ENCODE data around the gene C9orf85. TPM values are rescaled to one million over a fixed set of nuclear protein-coding genes. Genes with fewer than 3 reads are reported as not detected.

The C9orf85 gene
- total RNA-seq, 1 donor from 2014 or later = 29.3 TPM

DNA sequence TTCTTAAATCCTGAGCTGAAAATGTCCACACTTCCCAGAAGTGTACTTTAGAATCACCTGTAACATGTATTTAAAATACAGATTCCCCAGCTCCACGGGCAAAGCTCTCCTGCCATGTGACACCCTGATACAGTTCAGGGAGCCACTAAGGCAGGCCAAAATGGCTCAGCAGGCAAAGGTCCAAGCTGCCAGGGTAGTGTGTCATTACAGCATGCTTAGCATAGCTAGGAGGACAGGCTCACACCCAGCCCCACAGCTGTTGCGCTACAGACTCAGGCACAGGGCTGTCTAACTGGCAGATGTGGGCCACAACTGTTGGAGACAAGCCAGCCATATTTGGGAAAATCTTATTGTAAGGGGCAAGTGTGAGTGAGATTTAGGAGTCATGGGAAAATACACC, 73.0 kb downstream of the C9orf85 start:
- Histone ChIP-seq H3F3A (ENCODE audit: low read depth) (no peaks in the 10 kb centered on the region), H3K9me3 (ENCODE audit: low read depth) (no peaks in the 10 kb centered on the region), H3K9ac (no peak overlapping the region), H3K27me3 (no peaks in the 10 kb centered on the region), H3K36me3 (no peaks in the 10 kb centered on the region), H2AFZ (replicated peaks) (no peak overlapping the region), H3K4me1 (peaks cover 4% of the 10 kb centered on the region), H3K27ac (no peak overlapping the region), H3K4me2 (no peak overlapping the region), H3K4me3 (no peak overlapping the region), H3K79me2 (ENCODE audit: low read depth) (no peaks in the 10 kb centered on the region), H4K20me1 (ENCODE audit: low read depth) (no peaks in the 10 kb centered on the region)
- DNase-seq (ENCODE audit: low spot score) = no peak
- H3K27me3 Mint-ChIP-seq (ENCODE audit: insufficient read depth, low read depth) = peaks cover 2% of the 10 kb centered on the region
- H3K9me3 Mint-ChIP-seq = peaks cover 2% of the 10 kb centered on the region
- H3K27ac Mint-ChIP-seq = no peak overlapping the region
- H3K4me3 Mint-ChIP-seq = no peak overlapping the region
- no peak for TF ChIP-seq EZH2phosphoT487 (IDR thresholded peaks at IDR 0.05)
- no peak for TF ChIP-seq EZH2 (IDR thresholded peaks at IDR 0.05)
- TF ChIP-seq, protein P1, sequence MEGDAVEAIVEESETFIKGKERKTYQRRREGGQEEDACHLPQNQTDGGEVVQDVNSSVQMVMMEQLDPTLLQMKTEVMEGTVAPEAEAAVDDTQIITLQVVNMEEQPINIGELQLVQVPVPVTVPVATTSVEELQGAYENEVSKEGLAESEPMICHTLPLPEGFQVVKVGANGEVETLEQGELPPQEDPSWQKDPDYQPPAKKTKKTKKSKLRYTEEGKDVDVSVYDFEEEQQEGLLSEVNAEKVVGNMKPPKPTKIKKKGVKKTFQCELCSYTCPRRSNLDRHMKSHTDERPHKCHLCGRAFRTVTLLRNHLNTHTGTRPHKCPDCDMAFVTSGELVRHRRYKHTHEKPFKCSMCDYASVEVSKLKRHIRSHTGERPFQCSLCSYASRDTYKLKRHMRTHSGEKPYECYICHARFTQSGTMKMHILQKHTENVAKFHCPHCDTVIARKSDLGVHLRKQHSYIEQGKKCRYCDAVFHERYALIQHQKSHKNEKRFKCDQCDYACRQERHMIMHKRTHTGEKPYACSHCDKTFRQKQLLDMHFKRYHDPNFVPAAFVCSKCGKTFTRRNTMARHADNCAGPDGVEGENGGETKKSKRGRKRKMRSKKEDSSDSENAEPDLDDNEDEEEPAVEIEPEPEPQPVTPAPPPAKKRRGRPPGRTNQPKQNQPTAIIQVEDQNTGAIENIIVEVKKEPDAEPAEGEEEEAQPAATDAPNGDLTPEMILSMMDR (IDR thresholded peaks at IDR 0.05) = no peak
- H3K36me3 Mint-ChIP-seq = peaks cover 9% of the 10 kb centered on the region
- H3K4me1 Mint-ChIP-seq = no peaks in the 10 kb centered on the region

DNA sequence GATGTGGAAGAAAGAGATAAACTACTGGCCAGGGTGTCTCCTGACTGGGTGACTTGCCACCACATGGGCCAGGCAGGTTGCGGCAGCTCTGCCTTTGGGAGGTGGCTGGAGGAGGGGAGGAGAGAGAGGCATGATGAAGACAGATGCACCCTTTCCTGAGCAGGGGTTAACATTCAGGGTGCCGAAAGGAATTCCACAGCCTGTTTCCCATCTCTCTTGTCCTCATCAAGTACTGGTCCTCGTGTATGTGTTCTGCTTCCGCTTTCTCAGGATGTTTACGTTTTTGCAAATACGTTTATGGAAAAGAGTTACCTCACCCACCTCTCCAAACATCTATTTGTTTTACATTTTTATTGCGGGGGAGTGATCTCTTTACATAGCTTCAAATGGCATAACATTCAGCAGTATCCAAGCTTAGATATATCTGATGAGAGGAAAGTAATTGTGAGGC, 73.4 kb downstream of the C9orf85 start:
- Histone ChIP-seq H3K27ac (no peak overlapping the region), H3K36me3 (no peaks in the 10 kb centered on the region), H4K20me1 (ENCODE audit: low read depth) (no peaks in the 10 kb centered on the region), H3K4me2 (no peak overlapping the region), H3K27me3 (no peaks in the 10 kb centered on the region), H3K9me3 (ENCODE audit: low read depth) (no peaks in the 10 kb centered on the region), H3K4me3 (no peak overlapping the region), H3K79me2 (ENCODE audit: low read depth) (no peaks in the 10 kb centered on the region), H3F3A (ENCODE audit: low read depth) (no peaks in the 10 kb centered on the region), H2AFZ (replicated peaks) (peak overlapping the region; percentile 7), H3K9ac (no peak overlapping the region), H3K4me1 (peaks cover 4% of the 10 kb centered on the region)
- H3K4me3 Mint-ChIP-seq = no peak overlapping the region
- H3K9me3 Mint-ChIP-seq = peaks cover 2% of the 10 kb centered on the region
- H3K36me3 Mint-ChIP-seq = peaks cover 9% of the 10 kb centered on the region
- no peak for DNase-seq (ENCODE audit: low spot score)
- H3K27ac Mint-ChIP-seq = no peak overlapping the region
- H3K27me3 Mint-ChIP-seq (ENCODE audit: insufficient read depth, low read depth) = peaks cover 2% of the 10 kb centered on the region
- TF ChIP-seq EZH2 (IDR thresholded peaks at IDR 0.05) (no peak), EZH2phosphoT487 (IDR thresholded peaks at IDR 0.05) (no peak)
- TF ChIP-seq, protein P1 (IDR thresholded peaks at IDR 0.05) = no peak
- H3K4me1 Mint-ChIP-seq = no peaks in the 10 kb centered on the region

DNA sequence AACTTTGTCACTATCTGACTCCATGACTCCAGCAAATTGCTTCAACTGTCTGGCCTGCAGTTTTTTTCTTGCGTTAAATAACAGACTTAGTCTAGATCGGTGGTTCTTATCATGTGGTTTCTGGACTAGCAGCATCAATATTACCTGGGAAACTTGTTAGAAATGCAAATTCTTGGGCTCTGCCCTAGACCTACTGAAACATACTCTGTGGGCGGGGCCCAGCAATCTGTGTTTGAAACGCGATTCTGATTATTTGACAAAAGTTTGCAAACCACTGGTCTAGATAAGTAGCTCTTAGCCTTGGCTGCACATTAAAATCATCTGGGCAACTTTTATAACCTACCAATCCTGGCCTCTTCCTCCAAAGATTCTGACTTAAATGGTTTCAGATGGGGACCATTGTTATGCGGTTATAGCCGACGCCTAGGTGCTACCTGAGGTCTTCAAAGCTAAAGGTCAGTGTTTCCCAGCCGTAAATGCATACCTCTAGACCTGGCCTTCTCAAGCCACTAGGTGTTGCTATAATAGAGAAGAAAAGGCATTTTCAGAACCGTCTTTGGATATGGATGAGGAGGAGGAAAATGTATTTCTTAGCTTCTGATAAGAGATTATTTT, 74.0 kb downstream of the C9orf85 start:
- no peak overlapping the region for H3K4me3 ChIP-seq
- DNase-seq (ENCODE audit: low spot score) = peak; percentile 7
- no peak for TF ChIP-seq EZH2phosphoT487 (IDR thresholded peaks at IDR 0.05)
- TF ChIP-seq, protein P1 (IDR thresholded peaks at IDR 0.05) = peak; percentile 24
- TF ChIP-seq EZH2 (IDR thresholded peaks at IDR 0.05) = no peak
- no peaks in the 10 kb centered on the region for H3F3A ChIP-seq (ENCODE audit: low read depth)
- H3K9me3 ChIP-seq (ENCODE audit: low read depth) = no peaks in the 10 kb centered on the region
- no peaks in the 10 kb centered on the region for H3K27me3 ChIP-seq
- Mint-ChIP-seq H3K9me3 (peaks cover 2% of the 10 kb centered on the region), H3K36me3 (peaks cover 9% of the 10 kb centered on the region), H3K27me3 (ENCODE audit: insufficient read depth, low read depth) (peaks cover 2% of the 10 kb centered on the region), H3K27ac (no peak overlapping the region), H3K4me3 (no peak overlapping the region), H3K4me1 (no peaks in the 10 kb centered on the region)
- H3K79me2 ChIP-seq (ENCODE audit: low read depth) = no peaks in the 10 kb centered on the region
- H3K27ac ChIP-seq = no peak overlapping the region
- H4K20me1 ChIP-seq (ENCODE audit: low read depth) = no peaks in the 10 kb centered on the region
- H3K4me1 ChIP-seq = peaks cover 4% of the 10 kb centered on the region
- no peaks in the 10 kb centered on the region for H3K36me3 ChIP-seq
- peak overlapping the region; percentile 7 for H2AFZ ChIP-seq (replicated peaks)
- no peak overlapping the region for H3K9ac ChIP-seq
- no peak overlapping the region for H3K4me2 ChIP-seq
